Stimulated activated CD8-positive, alpha-beta memory T cell treated with anti-CD3 and anti-CD28 coated beads, Interleukin-15, amount 100 ng/mL, for 1 hour (primary cell): Measurements from ENCODE around the gene STT3A.
"Not testable (repeated sequence)": the region's sequence is repeated elsewhere in the genome, so short reads cannot be mapped to it uniquely, and the experiment has no call there.

Experiments
- DNase-seq: peaks from one replicate; pipeline ENCODE4 v3.0.0-alpha.2; 2020; ENCODE audit warnings: low read depth

STT3A gene

DNA sequence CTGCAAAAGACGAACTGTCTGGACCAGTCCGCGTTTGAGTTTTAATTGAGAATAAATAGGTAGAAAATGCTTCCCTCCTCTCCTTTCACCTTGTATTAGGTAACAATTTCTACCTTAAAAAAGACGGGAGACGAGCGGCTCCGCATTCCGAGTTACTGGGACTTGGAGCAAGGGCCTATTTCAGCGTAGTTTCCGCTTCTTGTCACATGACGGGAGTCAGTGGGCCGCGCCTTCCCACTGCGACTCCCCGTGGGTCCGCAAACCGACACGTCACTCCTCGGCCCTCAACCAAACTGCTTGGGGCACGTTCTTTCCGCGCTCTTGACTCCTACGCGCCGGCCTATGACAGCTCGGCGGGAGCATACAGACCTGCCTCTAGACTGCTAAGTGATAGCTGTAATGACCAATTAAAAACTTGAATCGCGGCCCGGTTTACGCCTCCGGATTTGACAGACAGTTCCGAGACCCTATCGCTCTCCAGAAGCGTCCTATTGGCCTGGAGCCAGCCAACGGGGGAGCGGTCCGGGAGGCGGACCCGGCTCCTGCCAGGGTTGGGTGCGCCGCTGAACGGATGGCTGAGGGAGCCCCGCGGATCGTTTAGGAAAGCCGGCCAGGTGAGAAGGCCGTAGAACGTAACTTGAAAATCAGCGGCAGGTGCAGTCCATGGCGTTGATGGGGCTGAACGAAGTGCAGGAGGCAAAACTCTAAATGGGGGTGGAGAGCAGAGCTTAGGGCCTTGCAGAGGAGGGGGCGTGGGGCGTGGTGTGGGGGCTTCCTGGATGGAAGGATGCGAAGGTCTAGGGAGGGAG, at the start of gene STT3A:
TSS of gene STT3A (plus strand) at position 548 of the 809 bp plus-strand sequence. CDS start 3,064 bp downstream, outside the sequence.
- DNase-seq: peak; percentile 97

DNA sequence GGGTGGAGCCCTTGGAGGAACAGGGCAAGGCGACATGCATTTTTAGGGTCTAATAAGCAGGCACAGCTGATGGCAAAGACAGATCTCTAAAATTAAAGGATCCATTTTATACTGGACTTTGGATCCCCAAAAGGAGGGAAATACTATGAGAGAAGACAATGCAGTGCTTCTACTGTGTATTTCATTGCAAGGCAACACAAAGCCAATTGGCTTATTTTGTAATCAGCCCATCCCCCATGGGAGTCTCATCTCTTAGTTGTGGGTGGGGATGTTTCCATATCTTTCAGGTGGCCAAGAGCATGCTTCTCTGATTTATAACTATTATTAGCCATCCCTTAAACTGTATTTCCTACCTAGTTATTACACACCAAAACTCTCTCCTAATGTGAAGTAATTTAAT, 41.9 kb upstream of the STT3A start:
- DNase-seq: no peak

DNA sequence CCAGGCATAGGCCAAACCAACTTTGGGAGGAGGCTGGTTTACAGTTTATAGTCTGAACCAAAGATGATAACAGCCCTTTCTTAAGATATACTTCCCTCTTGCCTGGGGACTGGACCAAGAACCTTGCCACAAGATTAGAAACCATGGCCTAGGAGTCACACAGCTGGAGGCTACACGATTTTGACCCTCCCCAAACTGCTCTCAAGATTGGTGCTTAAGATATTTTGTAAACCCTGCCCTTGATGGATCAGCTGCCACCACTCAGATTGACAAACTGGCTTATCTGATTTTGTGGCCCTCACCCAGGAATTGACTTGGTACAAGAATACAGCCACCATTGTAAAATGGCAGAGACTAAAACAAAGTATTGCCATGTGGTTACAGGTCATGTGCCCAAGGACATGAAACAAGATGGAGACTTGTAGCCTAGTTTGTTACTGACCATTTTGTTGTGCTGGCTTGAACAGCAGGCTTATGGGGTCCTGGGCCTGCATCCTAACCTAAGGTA, 40.8 kb upstream of the STT3A start:
- no peak for DNase-seq

DNA sequence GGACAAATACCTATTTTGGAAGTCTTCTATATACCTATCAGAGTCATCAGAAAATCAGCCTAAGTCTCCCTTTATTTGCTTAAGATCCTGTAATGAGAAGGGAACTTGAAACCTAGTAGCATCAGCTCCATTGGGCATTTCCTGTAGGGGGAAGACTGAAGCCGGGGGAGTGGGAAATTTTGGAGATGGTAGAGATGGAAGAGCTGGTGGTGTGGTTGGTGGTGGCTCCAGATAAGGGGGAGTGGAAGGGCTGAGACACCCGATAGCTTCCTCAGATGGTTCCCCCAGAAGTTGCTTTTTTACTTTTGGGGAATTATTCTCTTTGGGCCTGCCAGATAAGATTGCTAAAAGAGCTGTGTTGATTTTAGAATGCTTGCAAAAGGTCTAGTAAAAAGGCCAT, 39.7 kb upstream of the STT3A start:
- DNase-seq: no peak

DNA sequence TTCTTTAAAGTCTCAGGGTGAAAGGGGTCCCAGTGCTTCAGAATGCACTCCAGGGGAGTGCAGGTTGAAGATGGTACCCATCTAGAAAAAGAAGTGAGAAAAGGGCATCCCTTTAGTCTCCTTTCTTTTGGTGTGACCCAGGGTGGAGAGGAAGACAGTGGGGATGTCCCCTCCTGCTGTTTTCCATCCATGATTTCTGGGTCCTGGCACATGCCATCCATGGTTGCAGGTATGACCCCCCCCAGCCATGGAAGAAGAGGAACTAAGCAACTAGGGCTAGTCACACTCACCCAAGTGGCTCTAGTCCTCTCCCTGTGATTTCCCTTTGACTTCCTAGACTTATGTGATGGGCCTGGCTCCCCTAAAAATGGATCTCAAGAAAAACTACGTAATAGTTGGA, 39.3 kb upstream of the STT3A start:
- DNase-seq: no peak

DNA sequence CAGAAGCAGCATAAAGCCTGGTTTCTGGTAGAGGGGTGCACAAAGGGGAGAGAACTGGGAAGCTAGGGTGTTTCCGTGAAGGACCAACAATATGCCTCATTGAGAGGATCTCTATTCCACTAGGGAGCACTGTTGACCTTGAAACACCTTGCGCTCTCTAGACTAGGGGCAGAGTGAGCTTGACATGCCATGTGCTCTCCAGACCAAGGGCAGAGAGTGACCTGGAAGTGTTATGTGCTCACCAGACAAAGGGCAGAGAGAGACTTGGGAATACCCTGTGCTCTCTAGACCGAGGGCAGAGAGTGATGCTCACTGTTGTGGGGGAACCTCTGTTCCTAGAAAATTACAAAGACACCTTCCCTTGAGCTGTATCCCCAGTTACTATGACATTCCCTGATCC, 38.6 kb upstream of the STT3A start:
- no peak for DNase-seq

DNA sequence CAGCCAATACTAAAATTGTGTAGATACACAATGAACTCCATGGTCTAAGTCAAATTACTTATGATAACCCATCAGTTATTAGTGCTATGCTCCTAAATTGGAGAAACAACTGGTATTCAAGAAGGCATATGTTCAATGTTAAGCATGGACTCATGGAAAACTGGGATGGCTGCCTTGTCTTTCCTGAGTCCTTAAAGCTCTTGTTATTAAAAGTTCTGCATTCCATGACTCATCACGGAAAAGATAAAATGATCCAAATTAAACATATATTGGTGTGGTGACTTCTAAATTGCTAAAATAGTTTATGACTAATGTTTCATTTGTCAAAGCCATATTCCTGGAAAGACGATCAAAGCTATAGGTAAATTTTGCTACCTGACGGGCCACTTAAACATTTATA, 32.8 kb upstream of the STT3A start:
- DNase-seq: no peak

DNA sequence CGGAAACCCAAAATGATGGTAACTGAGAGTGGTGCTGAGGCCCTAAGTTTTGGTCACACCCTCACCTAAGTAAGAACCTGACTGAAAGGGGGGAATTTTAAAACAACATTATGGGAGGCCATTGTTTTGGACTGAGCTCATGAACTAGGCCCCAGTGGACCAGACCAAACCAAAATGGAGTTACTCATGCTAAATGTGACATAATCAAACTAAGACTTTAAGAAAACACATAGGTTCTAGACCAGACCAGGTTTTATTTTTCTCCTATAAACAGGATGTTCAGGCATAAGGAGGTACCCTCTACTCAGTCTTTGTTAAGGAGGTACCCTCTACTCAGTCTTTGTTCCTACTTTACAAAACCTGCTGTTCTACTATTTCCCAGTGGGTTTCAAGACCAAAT, 30.7 kb upstream of the STT3A start:
- no peak for DNase-seq

DNA sequence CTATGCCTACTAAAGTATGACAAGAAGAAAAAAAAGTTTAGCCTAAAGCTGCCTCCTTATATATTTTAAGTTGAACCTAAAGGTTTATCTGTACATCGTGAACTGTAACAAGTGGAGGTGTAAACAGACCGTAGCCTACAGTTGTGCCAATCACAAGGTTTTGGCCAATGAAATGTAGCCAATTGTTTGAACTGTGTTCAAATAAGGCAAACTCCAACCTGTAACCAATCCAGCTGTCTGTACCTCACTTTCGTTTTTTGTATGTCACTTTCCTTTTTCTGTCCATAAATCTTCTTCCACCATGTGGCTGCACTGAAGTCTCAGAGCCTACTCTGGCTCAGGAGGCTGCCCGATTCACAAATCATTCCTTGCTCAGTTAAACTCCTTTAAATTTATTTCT, 30.2 kb upstream of the STT3A start:
- DNase-seq: no peak

DNA sequence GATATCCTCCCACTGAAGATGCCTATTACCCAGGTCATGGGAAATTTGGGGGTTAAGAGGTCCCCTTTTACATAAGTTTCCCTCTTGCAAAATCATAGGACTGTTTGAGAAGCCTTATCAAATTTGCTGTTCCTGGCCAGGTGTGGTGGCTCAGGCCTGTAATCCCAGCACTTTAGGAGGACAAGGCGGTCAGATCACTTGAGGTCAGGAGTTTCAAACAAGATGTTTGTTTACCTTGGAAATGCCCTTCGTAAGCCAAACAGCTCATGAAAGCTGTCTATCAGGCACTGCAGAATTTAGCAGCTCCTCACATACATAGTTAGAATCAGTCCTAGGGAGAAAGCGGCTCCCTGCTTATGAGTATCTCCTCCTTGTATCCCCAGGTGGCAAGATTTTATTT, 28.3 kb upstream of the STT3A start:
- DNase-seq: no peak

DNA sequence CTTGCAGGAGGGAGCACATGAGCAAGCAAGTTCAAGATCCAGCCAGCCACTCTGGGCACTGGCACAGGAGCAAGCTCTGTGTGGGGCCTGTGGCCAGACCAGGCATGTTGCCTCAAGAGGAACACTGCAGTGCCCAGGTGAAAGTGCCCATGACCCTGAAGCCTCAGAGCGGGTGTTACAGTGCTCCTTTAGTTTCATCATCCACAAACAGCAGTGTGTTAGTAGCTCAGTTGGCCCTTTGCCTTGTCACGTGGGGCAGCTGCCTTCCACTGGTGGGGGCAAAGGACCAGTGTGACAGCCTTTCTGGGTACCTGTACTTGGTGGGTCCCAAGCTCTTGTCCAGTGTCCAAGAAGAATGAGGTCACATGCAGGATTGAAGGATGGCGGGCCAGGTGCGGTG, 26.4 kb upstream of the STT3A start:
- DNase-seq: no peak

DNA sequence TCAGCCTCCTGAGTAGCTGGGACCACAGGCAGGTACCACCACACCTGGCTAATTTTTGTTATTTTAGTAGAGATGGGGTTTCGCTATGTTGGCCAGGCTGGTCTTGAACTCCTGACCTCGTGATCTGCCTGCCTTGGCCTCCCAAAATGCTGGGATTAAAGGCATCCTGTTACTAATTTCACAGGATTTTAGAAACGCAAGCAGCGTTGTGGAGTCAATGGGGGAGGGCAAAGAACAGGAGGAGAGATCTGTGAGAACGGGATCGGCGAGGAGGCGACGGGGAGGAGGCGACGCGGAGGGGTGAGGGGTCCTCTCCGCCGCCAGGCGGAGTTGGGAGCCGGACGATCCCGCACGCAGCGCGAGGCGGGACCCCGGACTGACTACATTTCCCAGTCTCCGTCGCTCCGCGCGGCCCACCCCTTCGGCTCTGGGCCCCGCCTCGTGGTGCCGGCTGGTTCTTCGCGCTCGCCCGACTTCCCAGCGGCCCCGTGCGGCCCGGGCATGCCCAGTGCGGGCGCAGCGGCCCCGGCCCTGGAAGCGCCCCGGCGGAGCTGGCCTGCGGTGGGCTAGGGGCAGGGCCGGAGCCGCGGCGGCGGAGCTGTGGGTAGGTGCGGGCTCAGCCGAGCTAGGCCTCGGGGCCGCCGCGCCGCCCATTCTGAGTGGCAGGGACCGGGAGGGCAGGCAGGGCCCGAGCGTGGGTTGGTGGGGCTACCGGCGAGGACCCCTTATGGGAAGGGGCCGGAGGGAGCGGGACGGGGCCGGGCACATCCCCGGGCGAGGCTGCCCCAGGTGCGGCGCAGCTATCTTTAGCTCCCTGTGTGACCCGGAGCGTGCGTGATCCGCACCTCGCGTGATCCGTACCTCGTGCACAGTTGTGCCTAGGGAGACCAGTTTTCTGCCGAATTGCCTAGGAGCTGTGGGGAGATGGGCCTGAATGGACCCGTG, 23.4 kb upstream of the STT3A start, which contains the start of gene EI24:
TSS of gene EI24 (plus strand) at position 508 of the 945 bp plus-strand sequence. CDS start 3,051 bp downstream, outside the sequence.
- DNase-seq: peak; percentile 66

DNA sequence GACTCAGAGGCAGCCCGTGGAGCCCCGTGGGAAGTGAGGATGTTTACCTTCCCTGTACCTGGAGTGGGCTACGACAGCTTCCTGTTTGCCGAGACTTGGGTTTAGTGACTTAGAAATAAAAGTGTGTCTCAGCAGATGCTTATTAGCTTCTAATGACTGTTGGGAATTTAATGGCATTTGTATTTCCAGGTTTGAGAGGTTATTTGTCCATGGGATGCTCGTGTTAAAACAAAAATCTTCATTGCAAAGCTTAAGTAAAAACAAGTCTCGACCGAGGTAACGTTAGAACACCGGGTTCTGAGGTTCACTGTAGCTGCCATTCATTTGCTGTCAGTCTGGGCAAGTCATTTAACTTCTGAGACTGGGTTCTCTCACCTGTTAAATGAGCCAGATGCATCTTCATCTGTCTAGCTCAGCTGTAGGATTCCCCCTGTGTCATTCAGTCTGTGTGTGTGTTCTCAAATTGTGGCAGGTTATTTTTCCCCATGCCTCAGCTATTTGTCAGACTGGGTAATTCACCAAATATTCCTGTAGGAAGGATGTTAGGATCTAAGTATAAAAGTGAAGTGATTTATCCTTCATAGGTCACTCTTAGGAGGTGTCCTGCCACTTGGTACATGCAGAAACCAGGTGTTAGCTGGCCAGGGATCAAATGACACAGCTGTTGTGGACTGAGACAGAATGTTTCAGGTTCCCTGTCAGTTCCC, 22.6 kb upstream of the STT3A start:
- DNase-seq: no peak

DNA sequence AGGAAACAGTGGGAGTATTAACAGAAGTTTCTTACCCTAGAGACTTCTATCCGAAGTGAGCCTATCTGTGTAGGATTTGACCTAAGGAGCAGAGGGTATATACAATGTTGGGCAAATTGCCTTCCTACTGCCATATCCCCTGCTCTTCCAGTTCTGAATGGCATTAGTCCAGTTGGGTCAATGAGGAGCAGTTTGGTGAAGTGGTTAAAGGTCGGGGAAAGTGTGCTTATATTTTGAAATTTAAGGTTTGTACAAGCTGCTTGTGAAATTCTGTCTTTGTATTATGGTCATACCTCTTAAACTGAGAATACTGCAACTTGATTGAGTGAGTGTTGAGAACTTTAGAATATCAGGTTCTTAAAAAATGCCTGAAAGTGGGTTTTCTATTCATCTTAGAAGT, 21.7 kb upstream of the STT3A start:
- no peak for DNase-seq

DNA sequence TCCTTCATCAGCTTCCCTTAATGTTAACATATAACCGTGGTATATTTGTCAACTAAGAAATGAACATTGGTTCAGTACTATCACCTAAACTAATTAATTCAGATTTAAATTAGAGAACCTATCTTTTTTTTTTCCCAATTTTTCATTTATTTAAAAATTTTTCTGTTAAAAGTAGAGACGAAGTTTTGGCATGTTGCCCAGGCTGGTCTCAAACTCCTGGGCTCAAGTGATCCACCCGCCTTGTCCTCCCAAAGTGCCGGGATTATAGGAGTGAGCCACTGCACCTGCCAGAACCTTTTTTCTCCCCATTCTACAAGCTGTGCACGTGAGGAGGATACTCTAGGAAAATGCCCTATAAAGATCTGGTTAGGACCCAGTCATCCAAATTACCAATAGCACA, 19.7 kb upstream of the STT3A start:
- DNase-seq: no peak

DNA sequence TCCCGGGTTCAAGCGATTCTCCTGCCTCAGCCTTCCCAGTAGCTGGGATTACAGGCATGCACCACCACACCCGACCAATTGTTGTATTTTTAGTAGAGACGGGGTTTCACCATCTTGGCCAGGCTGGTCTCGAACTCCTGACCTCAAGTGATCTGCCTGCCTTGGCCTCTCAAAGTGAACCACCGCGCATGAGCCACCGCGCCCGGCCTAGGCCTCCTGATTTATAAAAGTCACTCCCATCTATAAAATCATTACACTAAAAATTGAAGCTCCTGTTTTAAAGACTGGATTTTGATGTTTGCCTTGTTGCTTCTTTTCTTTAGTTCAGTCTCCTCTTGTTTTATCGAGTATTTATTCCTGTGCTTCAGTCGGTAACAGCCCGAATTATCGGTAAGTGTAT, 15.5 kb upstream of the STT3A start:
- not testable (repeated sequence) for DNase-seq

DNA sequence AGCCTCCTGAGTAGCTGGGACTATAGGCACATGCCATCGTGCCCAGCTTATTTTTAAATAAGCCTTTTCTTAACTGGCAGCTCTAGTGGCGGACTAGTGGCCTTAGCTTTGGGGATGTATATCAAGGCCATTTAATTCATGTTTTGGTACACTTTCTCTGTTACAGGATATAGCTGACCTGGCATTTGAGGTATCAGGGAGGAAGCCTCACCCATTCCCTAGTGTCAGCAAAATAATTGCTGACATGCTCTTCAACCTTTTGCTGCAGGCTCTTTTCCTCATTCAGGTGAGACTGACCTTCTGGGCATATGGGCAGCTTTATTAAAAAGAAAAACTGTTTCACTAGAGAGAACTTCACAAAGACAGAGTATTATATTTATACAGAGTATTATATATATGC, 13.9 kb upstream of the STT3A start:
- no peak for DNase-seq

DNA sequence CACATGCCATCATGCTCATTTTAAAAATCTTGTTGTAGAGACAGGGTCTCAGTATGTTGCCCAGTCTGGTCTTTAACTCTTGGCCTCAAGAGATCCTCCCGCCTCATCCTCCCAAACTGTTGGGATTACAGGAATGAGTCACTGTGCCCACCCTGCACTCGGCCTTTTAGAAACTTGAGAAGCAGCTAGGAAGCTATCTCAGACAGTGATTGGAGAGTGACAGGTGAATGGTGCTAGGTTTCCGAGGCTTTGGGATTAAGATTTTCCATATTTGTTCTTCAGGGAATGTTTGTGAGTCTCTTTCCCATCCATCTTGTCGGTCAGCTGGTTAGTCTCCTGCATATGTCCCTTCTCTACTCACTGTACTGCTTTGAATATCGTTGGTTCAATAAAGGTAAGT, 12.8 kb upstream of the STT3A start:
- DNase-seq: no peak

DNA sequence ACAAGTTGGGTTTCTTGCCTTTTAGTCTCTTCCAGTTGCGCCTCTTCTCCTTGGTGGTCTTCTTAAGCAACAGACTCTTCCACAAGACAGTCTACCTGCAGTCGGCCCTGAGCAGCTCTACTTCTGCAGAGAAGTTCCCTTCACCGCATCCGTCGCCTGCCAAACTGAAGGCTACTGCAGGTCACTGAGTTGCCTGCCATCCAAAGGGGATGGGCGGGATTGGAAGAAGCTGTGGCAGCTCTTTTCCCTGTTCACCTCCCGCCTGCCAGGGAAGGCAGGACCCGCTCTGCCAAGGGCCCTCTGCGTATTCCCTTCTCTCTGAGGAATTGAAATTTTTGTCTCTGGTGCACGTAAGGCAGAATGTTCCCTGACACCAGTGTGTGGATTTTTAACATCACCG, 9.2 kb upstream of the STT3A start:
- no peak for DNase-seq

DNA sequence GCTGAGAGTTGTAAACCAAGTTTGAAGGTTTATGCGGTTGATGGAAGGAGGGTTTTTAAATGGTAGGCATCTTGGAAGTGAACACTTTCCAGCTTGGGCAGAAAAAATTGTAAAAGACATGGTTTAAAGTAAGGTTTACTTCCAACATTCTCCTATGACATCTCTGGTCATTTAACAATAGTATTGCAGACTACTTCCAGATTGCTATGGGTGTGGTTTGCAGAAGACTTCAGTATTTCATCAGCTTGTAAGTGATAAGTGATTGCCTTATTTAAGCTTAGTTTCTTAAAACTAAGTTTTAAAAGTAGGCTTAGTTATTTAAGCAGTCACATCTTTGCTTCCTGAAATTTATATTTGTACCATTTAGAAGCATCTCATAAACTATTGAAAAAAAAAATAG, 7.2 kb upstream of the STT3A start:
- no peak for DNase-seq

DNA sequence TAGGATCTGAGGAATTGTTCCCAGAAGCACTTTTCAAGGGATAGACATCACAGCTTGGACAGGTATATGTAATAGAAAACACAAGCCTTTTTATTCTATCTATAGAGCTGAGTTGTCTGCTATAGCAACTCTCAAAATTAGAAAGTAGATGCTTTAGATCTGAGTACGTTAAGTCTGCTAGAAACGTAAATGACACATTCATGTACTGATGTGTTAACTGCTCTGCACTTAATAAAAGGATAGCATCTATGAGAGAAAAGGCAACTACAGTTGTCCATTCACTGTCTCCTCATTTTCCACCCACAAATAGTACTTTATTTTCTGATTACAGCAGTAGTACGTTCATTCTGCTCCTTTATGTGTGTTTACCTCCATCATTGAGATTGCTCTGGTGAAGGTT, 6.0 kb upstream of the STT3A start:
- DNase-seq: no peak

DNA sequence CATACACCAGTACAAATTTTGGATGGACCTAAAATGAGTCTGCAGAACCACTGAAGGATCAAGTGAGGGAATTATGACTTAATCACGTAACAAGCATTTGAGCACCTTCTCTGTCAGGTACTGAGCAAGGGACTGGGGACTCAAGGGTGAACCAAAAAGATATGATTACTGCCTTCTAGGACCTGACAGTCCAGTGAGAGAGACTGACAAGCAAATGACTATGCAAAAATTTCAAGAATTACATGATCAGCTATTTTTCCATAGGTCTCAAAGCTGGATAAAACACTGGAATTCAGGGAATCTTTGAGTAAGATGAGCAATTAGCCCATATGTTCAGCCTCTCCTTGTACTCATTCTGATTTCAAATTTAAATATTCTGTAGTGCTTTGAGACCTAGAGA, 5.2 kb upstream of the STT3A start:
- no peak for DNase-seq
